IMR-90 (cell line): ENCODE data around the gene ZNF850.

ENCODE experiments used
- BHLHE40 ChIP-seq: fragments of 150-350 bp; IDR thresholded peaks from 2 replicates; pipeline ENCODE4 v1.6.1; 2016; ENCODE audit warnings: mild to moderate bottlenecking, low read depth, low read length
- CEBPB ChIP-seq: IDR thresholded peaks from 2 replicates; pipeline ENCODE4 v1.6.1; 2012; ENCODE audit warnings: low read depth, low read length, improper control_type of control experiment
- CHD1 ChIP-seq: IDR thresholded peaks from 2 replicates; pipeline ENCODE4 v1.6.1; 2012; ENCODE audit warnings: low read depth, low read length, improper control_type of control experiment
- CTCF ChIP-seq: conservative IDR thresholded peaks from 2 replicates; pipeline ENCODE4 v1.5.1; 2012; ENCODE audit warnings: mild to moderate bottlenecking, low read depth, low read length, improper control_type of control experiment
- FOS ChIP-seq: fragments of 150-350 bp; IDR thresholded peaks from 2 replicates; pipeline ENCODE4 v1.6.1; 2016; ENCODE audit warnings: low read depth, low read length
- MAFK ChIP-seq: IDR thresholded peaks from 2 replicates; pipeline ENCODE4 v1.6.1; 2012; ENCODE audit warnings: low read depth, low read length, improper control_type of control experiment
- MAZ ChIP-seq: IDR thresholded peaks from 2 replicates; pipeline ENCODE4 v1.6.1; 2012; ENCODE audit warnings: low read depth, mild to moderate bottlenecking, low read length, improper control_type of control experiment, moderate library complexity, borderline replicate concordance
- MXI1 ChIP-seq: IDR thresholded peaks from 2 replicates; pipeline ENCODE4 v1.6.1; 2012; ENCODE audit warnings: low read depth, mild to moderate bottlenecking, low read length, moderate library complexity, borderline replicate concordance
- NFE2L2 ChIP-seq: fragments of 150-350 bp; IDR thresholded peaks from 2 replicates; pipeline ENCODE4 v1.6.1; 2016; ENCODE audit warnings: low read depth, mild to moderate bottlenecking, low read length
- POLR2A ChIP-seq: IDR thresholded peaks from 2 replicates; pipeline ENCODE4 v1.6.1; 2012; ENCODE audit warnings: mild to moderate bottlenecking, low read depth, low read length
- RAD21 ChIP-seq: IDR thresholded peaks from 2 replicates; pipeline ENCODE4 v1.6.1; 2012; ENCODE audit warnings: low read length, improper control_type of control experiment
- RFX5 ChIP-seq: IDR thresholded peaks from 2 replicates; pipeline ENCODE4 v1.8.0; 2012; ENCODE audit warnings: low read depth, mild to moderate bottlenecking, low read length, moderate library complexity
- SMC3 ChIP-seq: fragments of 150-350 bp; IDR thresholded peaks from 2 replicates; pipeline ENCODE4 v1.6.1; 2016; ENCODE audit warnings: low read depth, mild to moderate bottlenecking, antibody characterized with exemption, low read length, moderate library complexity

DNA sequence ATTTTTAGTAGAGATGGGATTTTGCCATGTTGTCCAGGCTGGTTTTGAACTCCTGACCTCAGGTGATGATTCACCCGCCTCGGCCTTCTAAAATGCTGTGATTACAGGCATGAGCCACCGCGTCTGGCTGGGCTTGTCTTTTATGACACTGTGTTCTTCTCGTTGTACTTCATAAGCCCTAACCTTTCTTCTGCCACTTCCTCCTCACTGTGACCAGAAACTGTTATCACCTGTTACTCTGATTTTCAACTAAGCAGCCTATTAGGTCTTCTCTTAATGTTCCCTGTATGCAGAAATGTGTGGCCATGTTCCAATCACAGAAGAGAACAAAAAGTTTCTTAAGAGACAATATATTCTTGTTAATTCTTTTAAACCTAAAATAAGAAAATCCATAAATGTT, 49.2 kb upstream of the ZNF850 start:
- no peak for TF ChIP-seq POLR2A
- no peak for TF ChIP-seq NFE2L2
- TF ChIP-seq CTCF, result no peak
- no peak for TF ChIP-seq FOS
- TF ChIP-seq CHD1, result no peak
- TF ChIP-seq SMC3, result no peak
- no peak for TF ChIP-seq RFX5
- TF ChIP-seq CEBPB, result no peak
- no peak for TF ChIP-seq BHLHE40
- TF ChIP-seq MAZ, result no peak
- TF ChIP-seq RAD21, result no peak
- TF ChIP-seq MXI1, result no peak
- TF ChIP-seq MAFK, result no peak
